ENCODE results near the gene BTG2.
A peak's percentile ranks its signal among the peaks of the same experiment; 100 is the strongest.
"Not testable (repeated sequence)": the region's sequence is repeated elsewhere in the genome, so short reads cannot be mapped to it uniquely, and the experiment has no call there.

Gene BTG2

GRCh38 chr1:203295796-203296195 lies 9.5 kb upstream of the BTG2 start:
- DNase-seq (ENCODE audit: low spot score): no peak

GRCh38 chr1:203296460-203297073 lies 8.8 kb upstream of the BTG2 start:
- no peak for DNase-seq (ENCODE audit: low spot score)

GRCh38 chr1:203299169-203299568 lies 6.2 kb upstream of the BTG2 start:
- DNase-seq (ENCODE audit: low spot score): no peak

- DNase-seq (ENCODE audit: low spot score): peak; percentile 28
Measured at GRCh38 chr1:203299719-203300429, 5.4 kb upstream of the BTG2 start.

GRCh38 chr1:203300441-203301330 lies 4.6 kb upstream of the BTG2 start:
- DNase-seq (ENCODE audit: low spot score): peak; percentile 71

- no peak for DNase-seq (ENCODE audit: low spot score)
Measured at GRCh38 chr1:203301331-203301668, 4.0 kb upstream of the BTG2 start.

- DNase-seq (ENCODE audit: low spot score): no peak
Measured at GRCh38 chr1:203302456-203302855, 2.9 kb upstream of the BTG2 start.

- no peak for DNase-seq (ENCODE audit: low spot score)
Measured at GRCh38 chr1:203302894-203303293, 2.4 kb upstream of the BTG2 start.

GRCh38 chr1:203304391-203304918 lies 864 bp upstream of the BTG2 start:
- DNase-seq (ENCODE audit: low spot score): peak; percentile 54

GRCh38 chr1:203305809-203306088 lies 430 bp downstream of the BTG2 start:
- no peak for DNase-seq (ENCODE audit: low spot score)

- DNase-seq (ENCODE audit: low spot score): peak; percentile 94
Measured at GRCh38 chr1:203306089-203306964, 1.0 kb downstream of the BTG2 start.

GRCh38 chr1:203306965-203307541 lies 1.7 kb downstream of the BTG2 start:
- DNase-seq (ENCODE audit: low spot score): no peak

- peak; percentile 59 for DNase-seq (ENCODE audit: low spot score)
Measured at GRCh38 chr1:203307641-203308126, 2.4 kb downstream of the BTG2 start.

- peak; percentile 61 for DNase-seq (ENCODE audit: low spot score)
Measured at GRCh38 chr1:203308328-203308922, 3.1 kb downstream of the BTG2 start.

- DNase-seq (ENCODE audit: low spot score): peak; percentile 59
Measured at GRCh38 chr1:203308923-203309331, 3.6 kb downstream of the BTG2 start.

- DNase-seq (ENCODE audit: low spot score): peak; percentile 90
Measured at GRCh38 chr1:203311368-203312301, 6.3 kb downstream of the BTG2 start.

GRCh38 chr1:203314025-203314759 lies 8.9 kb downstream of the BTG2 start:
- not testable (repeated sequence) for DNase-seq (ENCODE audit: low spot score)

- DNase-seq (ENCODE audit: low spot score): peak; percentile 68
Measured at GRCh38 chr1:203316626-203317093, 11.3 kb downstream of the BTG2 start.
